NCI-H2227 (cell line): ENCODE data around the gene FAM170B.

Source experiments
- DNase-seq: peaks from one replicate; lab custom pipeline; 2025; ENCODE audit not compliant: unreplicated experiment; lab: John Stamatoyannopoulos, UW

Gene FAM170B

GRCh38 chr10:49133706-49134248 is at the start of gene FAM170B:
Gene FAM170B, minus strand, starts transcription at chr10:49134021. Its CDS starts 103 bp downstream, at chr10:49133918.
- no peak for DNase-seq

GRCh38 chr10:49182776-49183175 is 49.0 kb upstream of the FAM170B start:
- DNase-seq, result no peak

- no peak for DNase-seq
These were observed 46.6 kb upstream of the FAM170B start for GRCh38 chr10:49180444-49180860.

- no peak for DNase-seq
These were observed 46.0 kb upstream of the FAM170B start for GRCh38 chr10:49179699-49180443.

GRCh38 chr10:49178489-49179471 is 45.0 kb upstream of the FAM170B start:
- no peak for DNase-seq

- no peak for DNase-seq
These were observed 43.9 kb upstream of the FAM170B start for GRCh38 chr10:49177391-49178355.

GRCh38 chr10:49176310-49177268 is 42.8 kb upstream of the FAM170B start:
- DNase-seq, result no peak

GRCh38 chr10:49175587-49176309 is 41.9 kb upstream of the FAM170B start:
- DNase-seq, result no peak

- no peak for DNase-seq
These were observed 41.2 kb upstream of the FAM170B start for GRCh38 chr10:49174926-49175500.

GRCh38 chr10:49174261-49174925 is 40.6 kb upstream of the FAM170B start:
- no peak for DNase-seq

- DNase-seq, result no peak
These were observed 40.0 kb upstream of the FAM170B start for GRCh38 chr10:49173853-49174252.

- DNase-seq, result no peak
These were observed 39.5 kb upstream of the FAM170B start for GRCh38 chr10:49173201-49173772.

- DNase-seq, result no peak
These were observed 38.9 kb upstream of the FAM170B start for GRCh38 chr10:49172777-49173132.

GRCh38 chr10:49172061-49172776 is 38.4 kb upstream of the FAM170B start:
- no peak for DNase-seq

GRCh38 chr10:49171326-49172060 is 37.7 kb upstream of the FAM170B start:
- no peak for DNase-seq

- DNase-seq, result no peak
These were observed 37.0 kb upstream of the FAM170B start for GRCh38 chr10:49170632-49171325.
